ENCODE results near the gene PTTG1IP2. TPM values are rescaled to one million over a fixed set of nuclear protein-coding genes. Genes with fewer than 3 reads are reported as not detected.

Gene PTTG1IP2
- total RNA-seq, 4 donors from 2014 or later = not detected

GRCh38 chr7:90502539-90502938 is 33.1 kb downstream of the PTTG1IP2 start:
- no peaks in the 10 kb centered on the region for H3K36me3 ChIP-seq
- TF ChIP-seq CTCF (IDR thresholded peaks at IDR 0.05) (no peak), POLR2AphosphoS5 (IDR thresholded peaks at IDR 0.05) (no peak), EP300 (IDR thresholded peaks at IDR 0.05; ENCODE audit: low read depth) (no peak), POLR2A (IDR thresholded peaks at IDR 0.05) (no peak)
- H3K27me3 ChIP-seq = no peaks in the 10 kb centered on the region
- H3K4me3 ChIP-seq = no peak overlapping the region
- no peak overlapping the region for H3K27ac ChIP-seq
- H3K4me1 ChIP-seq = no peaks in the 10 kb centered on the region
- no peaks in the 10 kb centered on the region for H3K9me3 ChIP-seq
- no peak for DNase-seq
- intact Hi-C loops (cut with DNase I; ENCODE audit: low total_unique reads) (no loop called here), in situ Hi-C loops (cut with MboI; ENCODE audit: low pct_ligation_motif_present in 1 of 4, low pct_unique_long_range_greater_than_20kb in 1 of 4, low sequenced_read_pairs in 3 of 4) (no loop called here)
- 91 to 100% methylated on average over 4 of the region's 4 CpGs for WGBS, 2 donors (ENCODE audit: low coverage in 1 of 2)

- no peak for DNase-seq
- no peaks in the 10 kb centered on the region for H3K27me3 ChIP-seq
- TF ChIP-seq CTCF (IDR thresholded peaks at IDR 0.05) (no peak), POLR2A (IDR thresholded peaks at IDR 0.05) (no peak), EP300 (IDR thresholded peaks at IDR 0.05; ENCODE audit: low read depth) (no peak), POLR2AphosphoS5 (IDR thresholded peaks at IDR 0.05) (no peak)
- WGBS, 2 donors (ENCODE audit: low coverage in 1 of 2) = 57 to 86% methylated on average over 1 of the region's 1 CpG
- no peaks in the 10 kb centered on the region for H3K4me1 ChIP-seq
- no peak overlapping the region for H3K27ac ChIP-seq
- H3K36me3 ChIP-seq = no peaks in the 10 kb centered on the region
- H3K4me3 ChIP-seq = no peak overlapping the region
- in situ Hi-C loops (cut with MboI; ENCODE audit: low pct_ligation_motif_present in 1 of 4, low pct_unique_long_range_greater_than_20kb in 1 of 4, low sequenced_read_pairs in 3 of 4) = no loop called here
- no peaks in the 10 kb centered on the region for H3K9me3 ChIP-seq
- intact Hi-C loops (cut with DNase I; ENCODE audit: low total_unique reads) = no loop called here
Observed at GRCh38 chr7:90503367-90503766, 33.9 kb downstream of the PTTG1IP2 start.

GRCh38 chr7:90507692-90508091 is 38.3 kb downstream of the PTTG1IP2 start:
- no peak overlapping the region for H3K27ac ChIP-seq
- TF ChIP-seq EP300 (IDR thresholded peaks at IDR 0.05; ENCODE audit: low read depth) = no peak
- TF ChIP-seq POLR2A (IDR thresholded peaks at IDR 0.05) = no peak
- TF ChIP-seq POLR2AphosphoS5 (IDR thresholded peaks at IDR 0.05) = no peak
- TF ChIP-seq CTCF (IDR thresholded peaks at IDR 0.05) = no peak
- H3K36me3 ChIP-seq = no peaks in the 10 kb centered on the region
- H3K4me3 ChIP-seq = no peak overlapping the region
- H3K27me3 ChIP-seq = no peaks in the 10 kb centered on the region
- H3K9me3 ChIP-seq = no peaks in the 10 kb centered on the region
- no peak for DNase-seq
- 29 to 49% methylated on average over 1 of the region's 1 CpG for WGBS, 2 donors (ENCODE audit: low coverage in 1 of 2)
- in situ Hi-C loops (cut with MboI; ENCODE audit: low pct_ligation_motif_present in 1 of 4, low pct_unique_long_range_greater_than_20kb in 1 of 4, low sequenced_read_pairs in 3 of 4) (no loop called here), intact Hi-C loops (cut with DNase I; ENCODE audit: low total_unique reads) (no loop called here)
- peaks cover 0 to 4% (median 0%) of the 10 kb centered on the region in 4 donors for H3K4me1 ChIP-seq

- intact Hi-C loops (cut with DNase I; ENCODE audit: low total_unique reads) (no loop called here), in situ Hi-C loops (cut with MboI; ENCODE audit: low pct_ligation_motif_present in 1 of 4, low pct_unique_long_range_greater_than_20kb in 1 of 4, low sequenced_read_pairs in 3 of 4) (no loop called here)
- TF ChIP-seq POLR2A (IDR thresholded peaks at IDR 0.05) (no peak), CTCF (IDR thresholded peaks at IDR 0.05) (no peak), POLR2AphosphoS5 (IDR thresholded peaks at IDR 0.05) (no peak), EP300 (IDR thresholded peaks at IDR 0.05; ENCODE audit: low read depth) (no peak)
- no peak for DNase-seq
- no peaks in the 10 kb centered on the region for H3K27me3 ChIP-seq
- no peaks in the 10 kb centered on the region for H3K36me3 ChIP-seq
- H3K9me3 ChIP-seq = no peaks in the 10 kb centered on the region
- H3K27ac ChIP-seq = no peak overlapping the region
- no peak overlapping the region for H3K4me3 ChIP-seq
- 60 to 63% methylated on average over 2 of the region's 2 CpGs for WGBS, 2 donors (ENCODE audit: low coverage in 1 of 2)
- peaks cover 0 to 8% (median 0%) of the 10 kb centered on the region in 4 donors for H3K4me1 ChIP-seq
Observed at GRCh38 chr7:90511776-90512175, 42.3 kb downstream of the PTTG1IP2 start.
